Spleen (tissue), 11 donors: ENCODE measurements around the gene PLSCR5. TPM values are rescaled to one million over a fixed set of nuclear protein-coding genes. Genes with fewer than 3 reads are reported as not detected.

ENCODE experiments used
- DNase-seq: peaks from one replicate; pipeline ENCODE4 v3.0.0-alpha.2; 2020
- H3K27ac ChIP-seq, 8 donors: fragments of 200-600 bp; sonication (generic) in 7 of 8; 1 replicate in 4 of 8; 2 replicates in 4 of 8; pipeline versions ENCODE4 v1.5.0 to v1.8.0; 2016 to 2021; ENCODE audit warnings: inconsistent platforms in 4 of 8, mild to moderate bottlenecking in 4 of 8, moderate library complexity in 1 of 8
- H3K27me3 ChIP-seq, 7 donors: fragments of 200-600 bp; sonication (generic) in 6 of 7; replicated peaks in 1 of 7; 1 replicate in 4 of 7; 2 replicates in 3 of 7; pipeline versions ENCODE4 v1.5.0 to v1.8.0; 2016 to 2021; ENCODE audit warnings: inconsistent platforms in 3 of 7, mild to moderate bottlenecking in 1 of 7
- H3K36me3 ChIP-seq, 6 donors: fragments of 200-600 bp; sonication (generic) in 5 of 6; 1 replicate in 4 of 6; 2 replicates in 2 of 6; pipeline versions ENCODE4 v1.5.0 to v1.8.0; 2016 to 2021; ENCODE audit warnings: inconsistent platforms in 2 of 6
- H3K4me1 ChIP-seq, 6 donors: fragments of 200-600 bp; sonication (generic) in 5 of 6; 1 replicate in 3 of 6; 2 replicates in 3 of 6; pipeline versions ENCODE4 v1.5.0 to v1.8.0; 2016 to 2021; ENCODE audit warnings: inconsistent platforms in 3 of 6
- H3K4me3 ChIP-seq, 8 donors: fragments of 200-600 bp; sonication (generic) in 7 of 8; 1 replicate in 4 of 8; 2 replicates in 4 of 8; pipeline versions ENCODE4 v1.5.0 to v1.8.0; 2016 to 2021; ENCODE audit warnings: inconsistent platforms in 4 of 8, mild to moderate bottlenecking in 4 of 8, moderate library complexity in 2 of 8
- H3K9me3 ChIP-seq, 8 donors: fragments of 200-600 bp; sonication (generic) in 7 of 8; 1 replicate in 4 of 8; 2 replicates in 4 of 8; pipeline versions ENCODE4 v1.5.0 to v1.8.0; 2016 to 2021; ENCODE audit warnings: inconsistent platforms in 4 of 8
- POLR2A ChIP-seq, 3 donors: fragments of 450-650 bp; IDR thresholded peaks; one replicate each; pipeline ENCODE4 v1.5.1; 2017; ENCODE audit warnings: antibody characterized with exemption in 3 of 3, mild to moderate bottlenecking in 1 of 3
- POLR2AphosphoS5 ChIP-seq, 3 donors: sonication (generic); formaldehyde crosslinking; IDR thresholded peaks; one replicate each; pipeline ENCODE4 v1.5.1; 2017; ENCODE audit warnings: antibody characterized with exemption in 3 of 3
- WGBS, 5 donors: extraction: QIAGEN DNeasy Blood & Tissue Kit in 3 of 5; methylation state at CpG; one replicate each; pipeline versions ENCODE4 v1.1.5 to v1.1.7; 2013 to 2018; 5-methylcytosine and 5-hydroxymethylcytosine counted together
- intact Hi-C: fragments of 100-400 bp; cut with DNase I; formaldehyde crosslinking; loops from one replicate; pipeline ENCODE4 v1.15.0; 2023; ENCODE audit warnings: low total_unique reads
- polyA plus RNA-seq, 3 donors: library from polyadenylated mRNA; stranded (reverse); fragments of 200-250 nt; gene quantifications; one replicate each; pipeline ENCODE4 v1.2.1, GENCODE V29; 2013
- total RNA-seq, 7 donors: library from RNA; depleted of rRNA in 3 of 7; stranded (reverse); fragments of >200 nt in 3 of 7; fragmentation: NEBNext Ultra II Directional in 4 of 7; extraction: Animal tissue kit (Norgen Biotek cat#: 25700) in 4 of 7; gene quantifications; one replicate each; pipeline versions ENCODE4 v1.1.0 to v1.2.1, GENCODE V29; 2016 to 2021
- TF ChIP-seq, protein P1 (sequence below), 11 experiments: fragments of 200-600 bp in 7 of 11; fragments of 450-650 bp in 4 of 11; sonication (generic) in 4 of 11; IDR thresholded peaks in 8 of 11; conservative IDR thresholded peaks in 3 of 11; 1 replicate in 7 of 11; 2 replicates in 4 of 11; pipeline versions ENCODE4 v1.4.0 to v1.8.0; 2016 to 2021; ENCODE audit warnings: antibody characterized with exemption in 11 of 11, inconsistent platforms in 4 of 11, mild to moderate bottlenecking in 1 of 11
- donor health status: healthy with polysubstance abuse.
- donor health status: DM: no; HTN: no; CAD: no; lungs with moderate emphysema.
- donor health status: DM: no; HTN: no; CAD: no.
- donor health status: Bipolar disorder and iron deficiency.
- donor health status: healthy.
- donor health status: DM: no; HTN: no; CAD: no.
- donor health status: DM: yes; HTN: yes; CAD: no.

PLSCR5 gene
- total and polyA plus RNA-seq, 10 donors: not detected

GRCh38 chr3:146544929-146545528 is 60.1 kb downstream of the PLSCR5 start:
- intact Hi-C loops: no loop called here
- peaks cover 16 to 62% (median 44%) of the 10 kb centered on the region in 6 donors for H3K4me1 ChIP-seq
- H3K27me3 ChIP-seq: no peaks in the 10 kb centered on the region
- no peaks in the 10 kb centered on the region for H3K36me3 ChIP-seq
- H3K27ac ChIP-seq: peak overlapping the region; percentile 93 to 98 (median 96)
- 49 to 55% (median 51%) methylated on average over 8 of the region's 8 CpGs for WGBS, 5 donors
- H3K9me3 ChIP-seq: no peaks in the 10 kb centered on the region
- no peak for TF ChIP-seq POLR2A (IDR thresholded peaks at IDR 0.05)
- TF ChIP-seq, protein P1, sequence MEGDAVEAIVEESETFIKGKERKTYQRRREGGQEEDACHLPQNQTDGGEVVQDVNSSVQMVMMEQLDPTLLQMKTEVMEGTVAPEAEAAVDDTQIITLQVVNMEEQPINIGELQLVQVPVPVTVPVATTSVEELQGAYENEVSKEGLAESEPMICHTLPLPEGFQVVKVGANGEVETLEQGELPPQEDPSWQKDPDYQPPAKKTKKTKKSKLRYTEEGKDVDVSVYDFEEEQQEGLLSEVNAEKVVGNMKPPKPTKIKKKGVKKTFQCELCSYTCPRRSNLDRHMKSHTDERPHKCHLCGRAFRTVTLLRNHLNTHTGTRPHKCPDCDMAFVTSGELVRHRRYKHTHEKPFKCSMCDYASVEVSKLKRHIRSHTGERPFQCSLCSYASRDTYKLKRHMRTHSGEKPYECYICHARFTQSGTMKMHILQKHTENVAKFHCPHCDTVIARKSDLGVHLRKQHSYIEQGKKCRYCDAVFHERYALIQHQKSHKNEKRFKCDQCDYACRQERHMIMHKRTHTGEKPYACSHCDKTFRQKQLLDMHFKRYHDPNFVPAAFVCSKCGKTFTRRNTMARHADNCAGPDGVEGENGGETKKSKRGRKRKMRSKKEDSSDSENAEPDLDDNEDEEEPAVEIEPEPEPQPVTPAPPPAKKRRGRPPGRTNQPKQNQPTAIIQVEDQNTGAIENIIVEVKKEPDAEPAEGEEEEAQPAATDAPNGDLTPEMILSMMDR (IDR thresholded peaks at IDR 0.05 in 8 of 11, conservative IDR thresholded peaks at IDR 0.05 in 3 of 11): no peak
- TF ChIP-seq POLR2AphosphoS5 (IDR thresholded peaks at IDR 0.05): no peak
- no peak for DNase-seq
- peak overlapping the region; percentile 60 to 87 (median 70) for H3K4me3 ChIP-seq

DNA sequence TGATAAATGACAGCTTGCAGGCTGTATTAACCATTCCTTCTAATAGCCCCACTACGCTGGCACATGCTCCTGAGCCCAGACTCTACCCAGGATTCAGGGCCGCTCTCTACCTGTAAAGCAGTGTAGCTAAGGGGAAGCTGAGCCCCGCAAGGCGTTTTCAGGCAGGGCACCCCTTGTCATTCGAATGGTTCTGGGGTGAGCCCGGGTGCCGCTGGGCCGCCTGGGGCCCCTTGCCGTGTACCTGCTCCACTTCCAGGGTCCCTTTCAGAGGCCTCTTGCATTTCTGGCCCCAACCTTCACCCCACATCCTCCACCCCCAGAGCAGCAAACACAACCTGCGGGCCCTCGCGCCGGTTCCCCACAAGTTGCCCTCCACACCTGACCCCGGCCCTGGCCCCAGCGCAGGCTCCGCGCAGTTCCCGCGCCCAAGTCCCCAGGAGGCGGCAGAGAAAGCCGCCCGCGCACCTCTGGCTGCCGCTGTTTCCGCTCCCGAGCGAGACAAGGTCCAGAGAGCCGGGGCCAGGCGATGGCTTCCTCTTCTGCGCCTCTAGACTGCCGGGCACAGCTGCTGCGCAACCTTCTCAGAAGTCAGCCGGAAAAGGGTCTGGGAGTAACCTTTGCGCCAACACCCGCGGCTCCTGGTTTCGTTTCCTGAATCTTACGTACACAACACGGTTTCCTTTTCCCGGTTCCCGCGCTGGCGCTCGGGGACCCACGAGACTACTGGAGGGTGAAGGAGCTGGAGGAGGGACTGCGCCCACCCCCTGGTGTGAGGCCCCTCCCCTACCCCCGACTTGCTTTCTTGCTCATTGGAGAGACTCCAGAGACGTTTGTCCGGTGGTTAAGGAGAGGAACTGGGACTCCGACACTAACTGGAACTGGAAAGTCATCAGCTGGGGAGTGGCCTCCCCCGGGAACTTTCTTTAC is 60.9 kb downstream of the PLSCR5 start, which contains the start of gene PLSCR1:
Gene PLSCR1, minus strand, starts transcription at position 606 of the 927 bp plus-strand sequence. CDS start 8,055 bp downstream, outside the sequence.
- peaks cover 0 to 2% (median 0%) of the 10 kb centered on the region in 6 donors for H3K36me3 ChIP-seq
- 0 to 5% (median 1%) methylated on average over 50 to 51 of the region's 51 CpGs for WGBS, 5 donors
- intact Hi-C loops: no loop called here

DNA sequence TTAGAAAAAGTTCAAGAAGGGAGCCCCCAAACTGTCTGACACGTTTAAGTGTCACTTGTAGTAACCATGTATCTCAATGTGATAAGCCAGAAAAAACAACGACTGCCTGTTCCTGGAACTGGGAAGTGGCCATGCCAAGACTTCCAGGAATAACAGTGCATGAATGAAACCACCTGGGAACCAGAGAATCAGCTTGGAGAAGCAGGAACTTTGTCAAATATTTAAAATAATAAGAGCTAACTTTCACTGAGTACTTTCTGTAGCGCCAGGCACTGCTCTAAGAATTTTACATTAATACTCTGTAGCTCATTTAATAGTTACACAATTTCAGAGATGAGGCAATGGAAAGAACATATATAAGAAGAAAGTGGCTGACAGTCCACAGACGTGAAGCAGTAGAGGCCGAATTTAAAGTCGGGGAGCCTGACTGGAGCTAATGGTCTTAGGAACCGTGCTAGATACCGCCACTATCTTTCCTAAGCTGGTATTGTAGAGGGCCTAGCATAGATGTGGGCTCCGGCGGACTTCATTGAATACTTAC is 61.6 kb downstream of the PLSCR5 start:
- intact Hi-C loops: no loop called here
- Histone ChIP-seq H3K4me1 (peaks cover 17 to 71% (median 53%) of the 10 kb centered on the region in 6 donors), H3K9me3 (no peaks in the 10 kb centered on the region), H3K27me3 (no peaks in the 10 kb centered on the region), H3K36me3 (peaks cover 0 to 9% (median 0%) of the 10 kb centered on the region in 6 donors), H3K27ac (peak overlapping the region; percentile 93 to 98 (median 96)), H3K4me3 (peak overlapping the region; percentile 60 to 87 (median 70))
- TF ChIP-seq, protein P1 (IDR thresholded peaks at IDR 0.05 in 8 of 11, conservative IDR thresholded peaks at IDR 0.05 in 3 of 11): no peak
- TF ChIP-seq POLR2AphosphoS5 (IDR thresholded peaks at IDR 0.05): peak in 1 of 3 donors; percentile 21
- DNase-seq: no peak
- 1 to 12% (median 8%) methylated on average over 8 to 10 of the region's 10 CpGs for WGBS, 5 donors

More for the DNA sequence above, 60.9 kb downstream of the PLSCR5 start, which contains the start of gene PLSCR1:
- Histone ChIP-seq H3K4me3 (peak within 1 kb of the TSS; percentile 60 to 87 (median 70)), H3K27ac (peak within 1 kb of the TSS; percentile 93 to 98 (median 96)), H3K4me1 (peaks cover 17 to 63% (median 50%) of the 10 kb centered on the region in 6 donors), H3K27me3 (no peaks in the 10 kb centered on the region), H3K9me3 (no peaks in the 10 kb centered on the region)
- DNase-seq: peak; percentile 97
- TF ChIP-seq, protein P1 (IDR thresholded peaks at IDR 0.05 in 8 of 11, conservative IDR thresholded peaks at IDR 0.05 in 3 of 11): peak in 2 of 11 experiments; percentile 21 to 28
- TF ChIP-seq POLR2A (IDR thresholded peaks at IDR 0.05) (peak; percentile 67 to 92 (median 77)), POLR2AphosphoS5 (IDR thresholded peaks at IDR 0.05) (peak; percentile 96 to 97 (median 97))
